Central memory CD8-positive, alpha-beta T cell (primary cell): ENCODE measurements around the gene SLC6A5.

ENCODE experiments used
- ATAC-seq: fragments of 150-1000 bp; cut with Tn5 transposase; replicated peaks from 2 replicates; pipeline ENCODE4 v1.10.0; 2022; ENCODE audit warnings: mild to moderate bottlenecking, moderate FRiP score, moderate number of reproducible peaks; ENCODE audit not compliant: poor library complexity, severe bottlenecking; ENCODE audit errors: extremely low read depth
- DNase-seq, 2 donors: peaks; one replicate each; pipeline ENCODE4 v3.0.0; 2021; ENCODE audit warnings: low spot score in 2 of 2
- H3K27ac Mint-ChIP-seq: one replicate; pipeline ENCODE4 v1.8.0; 2022; ENCODE audit warnings: low read depth, mild to moderate bottlenecking, moderate library complexity, mixed read lengths
- H3K27me3 Mint-ChIP-seq: one replicate; pipeline ENCODE4 v1.8.0; 2022; ENCODE audit warnings: mixed read lengths
- H3K36me3 Mint-ChIP-seq: one replicate; pipeline ENCODE4 v1.8.0; 2022; ENCODE audit warnings: mild to moderate bottlenecking, moderate library complexity, mixed read lengths; ENCODE audit not compliant: insufficient read depth
- H3K4me1 Mint-ChIP-seq: one replicate; pipeline ENCODE4 v1.8.0; 2022; ENCODE audit warnings: mixed read lengths
- H3K4me3 Mint-ChIP-seq: one replicate; pipeline ENCODE4 v1.8.0; 2022; ENCODE audit warnings: mild to moderate bottlenecking, moderate library complexity, mixed read lengths
- H3K9me3 Mint-ChIP-seq: one replicate; pipeline ENCODE4 v1.8.0; 2022; ENCODE audit warnings: mixed read lengths

Gene SLC6A5

DNA sequence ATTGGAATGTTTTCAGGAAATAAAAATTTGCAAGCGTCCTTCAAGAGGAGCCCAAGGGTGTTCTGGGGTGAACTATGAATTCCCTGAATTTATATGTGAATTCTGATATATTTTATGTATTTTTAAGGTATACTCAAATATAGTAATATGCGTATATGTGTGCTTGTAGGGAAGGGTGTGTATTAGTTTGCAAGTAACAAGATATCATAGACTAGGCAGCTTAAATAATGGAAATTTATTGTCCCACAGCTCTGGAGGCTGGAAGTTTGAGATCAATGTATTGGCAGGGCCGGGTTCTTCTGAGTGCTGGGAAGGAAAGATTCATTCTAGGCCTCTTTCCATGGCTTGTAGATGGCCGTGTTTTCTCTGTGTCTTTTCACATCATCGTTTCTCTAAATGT, 16.2 kb upstream of the SLC6A5 start:
- DNase-seq, result no peak
- no peak for ATAC-seq
- Mint-ChIP-seq H3K4me3 (no peak overlapping the region), H3K36me3 (no peaks in the 10 kb centered on the region), H3K4me1 (no peaks in the 10 kb centered on the region), H3K27ac (no peak overlapping the region), H3K27me3 (peaks cover 11% of the 10 kb centered on the region), H3K9me3 (peaks cover 5% of the 10 kb centered on the region)

DNA sequence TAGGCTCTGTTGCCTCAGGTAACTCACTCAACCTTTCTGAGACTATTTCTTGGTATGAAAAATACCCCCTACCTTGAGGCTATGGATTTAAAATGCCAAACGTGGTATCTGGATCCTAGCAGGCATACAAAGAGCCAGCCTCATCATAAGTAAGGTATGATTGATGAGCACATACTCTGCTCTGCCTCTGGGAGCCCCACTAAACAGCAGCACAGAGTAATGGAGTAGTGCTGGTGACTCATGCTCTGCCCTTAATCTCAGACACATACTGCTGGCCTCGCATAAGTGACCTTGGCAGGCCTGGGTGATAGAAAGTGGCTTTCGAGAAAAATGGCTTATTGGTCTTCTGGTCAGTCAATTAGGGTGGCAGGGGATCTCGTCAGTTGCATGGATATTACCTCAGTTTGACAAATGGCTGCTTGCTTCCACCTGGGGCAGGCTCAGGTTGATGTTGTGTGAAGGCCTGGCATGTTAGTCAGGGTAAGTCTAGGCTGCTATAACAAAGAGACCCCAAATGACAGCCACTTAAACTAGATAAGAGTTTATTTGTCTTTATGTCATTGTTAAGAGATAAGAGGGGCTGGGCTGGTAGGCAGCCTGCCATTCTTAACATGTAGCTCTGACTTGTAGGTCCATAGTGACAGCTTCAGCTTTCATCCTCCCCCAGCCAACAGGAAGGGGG, 15.2 kb upstream of the SLC6A5 start:
- no peak for ATAC-seq
- no peak overlapping the region for H3K27ac Mint-ChIP-seq
- peaks cover 5% of the 10 kb centered on the region for H3K9me3 Mint-ChIP-seq
- H3K27me3 Mint-ChIP-seq, result peaks cover 21% of the 10 kb centered on the region
- DNase-seq, result no peak
- H3K36me3 Mint-ChIP-seq, result no peaks in the 10 kb centered on the region
- no peak overlapping the region for H3K4me3 Mint-ChIP-seq
- no peaks in the 10 kb centered on the region for H3K4me1 Mint-ChIP-seq

DNA sequence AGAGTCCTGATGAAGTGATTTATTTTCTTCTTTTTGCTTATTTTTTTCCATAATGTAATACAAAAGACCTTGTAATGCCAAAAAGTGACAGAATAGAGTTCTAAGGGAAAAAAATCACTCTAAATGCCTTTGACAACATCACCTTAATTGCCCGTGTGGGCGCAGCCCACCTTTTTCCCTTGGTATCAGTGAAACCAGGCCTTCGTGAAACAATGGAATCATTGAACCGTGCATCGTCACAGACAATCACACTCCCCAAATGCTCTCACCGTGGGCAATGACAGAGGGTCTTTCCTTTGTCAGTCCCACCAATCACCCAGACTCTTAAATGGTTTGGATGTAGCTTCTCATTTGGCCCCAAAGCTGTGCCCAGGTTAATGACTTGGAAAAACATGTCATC, 9.6 kb upstream of the SLC6A5 start:
- peaks cover 5% of the 10 kb centered on the region for H3K9me3 Mint-ChIP-seq
- no peak overlapping the region for H3K27ac Mint-ChIP-seq
- H3K36me3 Mint-ChIP-seq, result no peaks in the 10 kb centered on the region
- no peak for DNase-seq
- ATAC-seq, result no peak
- H3K27me3 Mint-ChIP-seq, result peaks cover 52% of the 10 kb centered on the region
- no peak overlapping the region for H3K4me3 Mint-ChIP-seq
- no peaks in the 10 kb centered on the region for H3K4me1 Mint-ChIP-seq

DNA sequence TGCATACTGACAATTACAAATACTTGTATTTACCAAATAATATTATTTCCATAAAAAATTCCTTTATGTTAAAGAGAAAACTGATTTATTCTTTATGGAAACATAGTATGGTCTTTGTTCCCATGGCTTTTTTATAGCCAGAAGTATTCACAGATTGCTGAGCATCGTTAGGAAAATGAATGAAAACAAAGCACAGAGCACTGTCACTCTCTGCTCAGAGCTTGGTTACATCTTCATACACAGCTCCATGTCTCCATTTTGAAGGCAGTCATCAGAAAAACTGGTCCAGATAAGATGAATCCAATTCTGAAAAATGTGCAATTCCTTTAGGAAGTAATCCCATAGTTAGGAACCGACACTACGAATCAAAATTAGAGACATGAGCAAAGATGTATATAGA, 9.0 kb upstream of the SLC6A5 start:
- Mint-ChIP-seq H3K9me3 (peaks cover 5% of the 10 kb centered on the region), H3K4me3 (no peak overlapping the region), H3K27ac (no peak overlapping the region), H3K36me3 (no peaks in the 10 kb centered on the region), H3K27me3 (peaks cover 56% of the 10 kb centered on the region), H3K4me1 (no peaks in the 10 kb centered on the region)
- no peak for ATAC-seq
- no peak for DNase-seq

DNA sequence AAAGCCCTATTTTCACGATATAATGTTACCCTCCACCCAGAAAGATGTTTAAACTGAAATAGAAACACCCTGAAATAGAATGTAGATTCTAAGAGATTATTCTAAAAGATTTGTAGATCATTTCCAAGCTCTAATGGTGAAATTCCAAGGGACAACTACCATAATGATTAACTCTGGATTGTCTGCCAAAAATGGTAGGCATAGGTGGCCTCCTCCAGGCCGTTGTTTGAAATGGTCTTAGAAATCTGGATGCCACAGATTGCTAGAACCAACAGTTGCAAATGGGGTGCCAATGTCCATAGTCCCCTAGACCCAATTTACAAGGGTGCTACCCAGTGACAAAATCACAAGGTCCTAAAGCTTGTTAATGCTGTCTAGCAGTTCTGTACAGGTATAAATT, 6.7 kb upstream of the SLC6A5 start:
- peaks cover 72% of the 10 kb centered on the region for H3K27me3 Mint-ChIP-seq
- no peaks in the 10 kb centered on the region for H3K36me3 Mint-ChIP-seq
- H3K27ac Mint-ChIP-seq, result no peak overlapping the region
- H3K4me1 Mint-ChIP-seq, result no peaks in the 10 kb centered on the region
- peaks cover 3% of the 10 kb centered on the region for H3K9me3 Mint-ChIP-seq
- DNase-seq (no peak), ATAC-seq (no peak)
- no peak overlapping the region for H3K4me3 Mint-ChIP-seq

DNA sequence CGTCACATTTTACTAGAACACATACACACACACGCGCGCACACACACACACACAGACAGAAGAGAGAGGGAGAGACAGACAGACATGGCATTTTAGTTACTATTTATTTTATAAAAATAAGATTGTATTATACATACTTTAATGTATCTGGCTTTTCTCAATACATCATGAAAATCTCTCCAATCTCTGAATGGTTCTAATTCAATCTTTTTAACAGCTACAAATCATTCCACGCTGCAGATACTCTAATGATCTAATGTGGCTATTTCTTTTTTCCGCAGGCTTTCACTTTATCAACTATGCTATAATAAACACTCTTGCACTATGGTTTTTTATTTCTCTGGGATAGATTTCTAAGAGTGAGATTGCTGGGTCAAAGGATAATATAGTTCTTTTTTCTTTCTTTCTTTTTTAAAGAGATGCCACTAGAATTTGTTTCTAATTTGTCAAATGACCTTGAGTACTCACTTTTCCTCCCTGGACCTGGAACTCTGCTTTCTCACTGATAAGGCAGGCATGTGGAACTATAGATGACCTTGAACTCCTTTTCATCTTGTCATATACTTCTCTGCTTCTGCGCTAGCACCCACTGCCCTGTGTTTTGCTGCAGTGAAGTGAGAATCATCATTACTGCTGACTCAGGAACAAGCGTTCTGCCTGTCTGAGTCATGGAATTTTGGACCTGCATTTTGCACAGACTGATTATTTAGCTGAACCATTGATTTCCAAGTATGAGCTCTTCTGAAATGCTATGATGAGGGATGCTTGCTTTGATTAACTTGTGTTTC, 4.9 kb upstream of the SLC6A5 start:
- Mint-ChIP-seq H3K36me3 (no peaks in the 10 kb centered on the region), H3K4me1 (no peaks in the 10 kb centered on the region), H3K27ac (no peak overlapping the region), H3K4me3 (no peak overlapping the region), H3K9me3 (peaks cover 1% of the 10 kb centered on the region), H3K27me3 (peaks cover 72% of the 10 kb centered on the region)
- DNase-seq (no peak), ATAC-seq (no peak)

DNA sequence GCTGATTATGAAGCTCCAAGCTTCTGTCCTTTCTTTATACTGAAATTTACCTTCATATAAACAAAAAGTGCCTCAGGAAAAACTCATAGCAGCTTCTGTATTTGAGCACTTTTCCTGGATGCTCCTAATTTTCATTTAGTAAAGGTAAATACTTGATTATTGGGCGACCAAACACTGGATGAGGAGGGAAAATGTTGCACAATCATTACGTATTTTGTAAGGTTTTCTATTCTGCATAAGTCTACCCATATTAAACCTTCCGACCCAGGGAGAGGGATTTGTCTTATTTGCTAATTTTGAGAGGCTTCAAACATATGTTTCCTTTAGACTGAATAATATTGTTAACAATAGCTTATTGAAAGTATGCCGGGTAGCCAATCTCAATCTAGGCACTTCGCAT, 4.3 kb upstream of the SLC6A5 start:
- Mint-ChIP-seq H3K27ac (no peak overlapping the region), H3K9me3 (peaks cover 7% of the 10 kb centered on the region), H3K36me3 (no peaks in the 10 kb centered on the region), H3K4me3 (no peak overlapping the region), H3K27me3 (peaks cover 74% of the 10 kb centered on the region), H3K4me1 (no peaks in the 10 kb centered on the region)
- DNase-seq, result no peak
- no peak for ATAC-seq

DNA sequence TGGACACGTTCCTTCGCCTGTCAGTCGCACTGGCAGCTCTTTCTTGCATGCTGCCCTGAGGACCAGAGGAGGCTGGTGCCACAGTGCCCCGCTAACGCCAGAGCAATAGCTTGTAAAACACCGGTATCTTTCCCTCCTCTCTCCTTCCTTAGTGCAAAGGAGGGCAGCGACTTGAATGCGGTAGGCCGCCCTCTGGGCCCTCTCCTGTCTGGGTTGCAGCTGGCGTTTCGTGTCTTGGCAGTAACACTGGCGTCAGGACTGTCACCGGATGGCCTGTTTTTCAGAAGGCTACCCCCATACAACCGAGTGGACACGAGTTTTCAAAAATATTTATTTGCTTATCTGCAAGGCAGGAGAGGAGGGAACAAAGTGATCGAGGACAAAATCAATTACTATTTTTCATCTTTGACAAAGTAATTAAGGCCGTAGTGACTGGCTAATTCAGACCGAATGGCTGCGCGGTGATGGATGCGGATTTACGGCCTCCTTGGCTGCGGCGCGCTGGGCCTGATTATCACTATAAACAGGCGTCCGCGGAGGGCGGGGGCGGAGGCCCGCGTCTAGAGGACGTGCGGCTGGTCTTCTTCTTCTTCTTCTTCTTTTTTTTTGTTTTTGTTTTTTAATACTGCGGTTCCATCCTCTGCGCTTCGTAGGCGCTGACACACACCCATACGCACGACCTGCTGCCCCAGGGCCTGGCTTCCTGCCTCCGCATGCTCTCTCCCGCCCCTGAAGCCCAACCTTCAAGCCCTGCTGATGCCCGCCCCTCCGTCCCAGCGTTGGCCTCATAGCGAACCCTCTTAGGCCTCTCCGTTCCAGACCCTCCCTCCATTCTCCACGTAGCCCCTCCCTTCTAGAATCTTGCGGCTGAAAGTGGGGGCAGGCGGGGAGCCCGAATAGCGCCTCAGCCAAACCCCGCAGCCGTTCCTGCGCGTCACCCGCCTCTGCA, 2.9 kb upstream of the SLC6A5 start:
- Mint-ChIP-seq H3K36me3 (no peaks in the 10 kb centered on the region), H3K9me3 (peaks cover 10% of the 10 kb centered on the region), H3K27me3 (peaks cover 85% of the 10 kb centered on the region), H3K4me3 (no peak overlapping the region), H3K27ac (no peak overlapping the region), H3K4me1 (no peaks in the 10 kb centered on the region)
- no peak for ATAC-seq
- DNase-seq, result no peak

DNA sequence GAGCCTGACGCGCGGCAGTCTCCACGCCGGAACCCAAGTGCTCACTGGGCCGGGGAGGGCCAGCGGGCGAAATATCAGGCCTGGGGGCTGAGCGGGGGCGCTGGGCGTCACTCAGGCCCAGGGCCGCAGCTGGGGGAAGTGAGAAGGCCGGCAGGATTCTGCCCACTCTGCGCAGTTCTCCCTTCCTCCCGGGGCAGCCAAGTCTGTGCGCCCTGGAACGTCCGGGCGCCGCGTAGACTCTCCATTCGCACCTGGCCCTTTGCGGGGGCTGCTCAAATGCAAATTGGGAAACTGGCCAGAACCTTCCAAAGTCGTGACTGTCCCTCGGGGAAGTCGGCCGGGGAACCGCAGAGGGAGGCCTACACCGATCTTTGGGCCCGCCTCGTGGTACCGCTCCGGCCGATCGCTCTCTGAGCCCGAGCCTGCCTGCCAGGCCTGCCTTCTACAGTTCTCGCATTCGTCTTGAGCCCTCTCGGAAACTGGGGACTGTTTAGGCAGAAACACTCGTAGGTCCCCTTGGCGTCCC, 2.2 kb upstream of the SLC6A5 start:
- H3K27ac Mint-ChIP-seq, result no peak overlapping the region
- H3K9me3 Mint-ChIP-seq, result peaks cover 10% of the 10 kb centered on the region
- H3K27me3 Mint-ChIP-seq, result peaks cover 85% of the 10 kb centered on the region
- H3K4me3 Mint-ChIP-seq, result no peak overlapping the region
- DNase-seq (no peak), ATAC-seq (no peak)
- no peaks in the 10 kb centered on the region for H3K36me3 Mint-ChIP-seq
- no peaks in the 10 kb centered on the region for H3K4me1 Mint-ChIP-seq

DNA sequence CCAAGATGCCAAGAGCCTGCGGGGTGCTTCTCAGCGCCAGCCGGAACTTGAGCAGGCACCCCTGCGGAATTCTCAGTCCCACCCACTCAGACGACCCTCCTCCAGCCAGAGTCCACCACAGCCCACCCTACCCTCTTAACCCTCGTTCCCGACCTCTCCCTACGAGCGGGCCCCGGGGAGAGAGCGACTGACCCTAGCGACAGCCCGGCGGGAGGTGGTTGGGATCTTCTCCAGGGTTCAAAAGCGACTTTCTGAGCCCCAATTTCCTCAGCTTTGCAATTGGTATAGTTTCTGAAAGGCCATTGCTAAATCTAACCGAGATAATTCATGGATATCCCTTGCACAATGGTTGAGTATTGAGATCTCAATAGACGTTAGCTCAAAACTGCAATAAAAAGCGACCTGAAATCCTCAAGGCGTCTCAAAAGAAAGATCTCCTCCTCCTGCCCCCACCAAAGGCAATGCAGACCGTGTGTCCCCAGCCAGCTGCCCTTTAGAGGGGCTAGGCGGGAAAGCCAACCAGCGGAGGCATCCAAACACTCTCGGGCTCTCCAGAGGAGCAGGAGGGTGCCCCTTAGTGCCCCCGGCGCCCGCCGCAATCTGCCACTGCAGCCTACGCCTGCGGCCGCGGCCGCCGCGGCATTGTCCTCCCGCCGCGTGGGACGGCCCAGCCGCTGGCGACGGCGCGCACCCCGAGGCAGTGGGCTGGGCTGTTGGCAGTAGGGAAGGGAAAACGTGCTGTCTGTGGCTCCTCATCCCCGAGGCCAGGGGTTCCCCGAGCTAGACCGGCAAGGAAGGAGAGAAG, 1.5 kb upstream of the SLC6A5 start:
- DNase-seq, result no peak
- Mint-ChIP-seq H3K27me3 (peaks cover 92% of the 10 kb centered on the region), H3K36me3 (no peaks in the 10 kb centered on the region), H3K4me1 (no peaks in the 10 kb centered on the region), H3K27ac (no peak overlapping the region), H3K4me3 (no peak overlapping the region), H3K9me3 (peaks cover 10% of the 10 kb centered on the region)
- ATAC-seq, result no peak

DNA sequence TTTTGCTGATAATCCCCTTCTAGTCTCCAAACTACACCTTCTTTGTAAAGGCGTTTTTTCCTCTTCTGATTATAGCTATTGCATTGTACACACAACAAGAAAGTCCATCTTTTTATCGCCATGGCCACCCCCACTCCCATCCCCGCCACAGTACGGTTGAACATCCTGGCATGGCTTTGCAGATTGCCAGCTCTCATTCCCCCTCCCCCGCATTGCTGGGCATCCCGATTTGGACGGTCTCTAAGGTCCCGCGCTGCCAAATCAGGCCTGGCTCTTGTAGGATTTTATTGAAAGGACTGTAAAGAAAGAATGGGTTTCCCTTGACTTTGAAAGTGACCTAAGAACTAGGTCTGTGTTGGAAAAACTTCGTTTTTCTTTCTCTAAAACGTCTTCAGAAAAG, 916 bp upstream of the SLC6A5 start:
- H3K27ac Mint-ChIP-seq, result no peak overlapping the region
- DNase-seq (no peak), ATAC-seq (no peak)
- no peak overlapping the region for H3K4me3 Mint-ChIP-seq
- H3K36me3 Mint-ChIP-seq, result no peaks in the 10 kb centered on the region
- H3K4me1 Mint-ChIP-seq, result no peaks in the 10 kb centered on the region
- H3K27me3 Mint-ChIP-seq, result peaks cover 92% of the 10 kb centered on the region
- H3K9me3 Mint-ChIP-seq, result peaks cover 10% of the 10 kb centered on the region

DNA sequence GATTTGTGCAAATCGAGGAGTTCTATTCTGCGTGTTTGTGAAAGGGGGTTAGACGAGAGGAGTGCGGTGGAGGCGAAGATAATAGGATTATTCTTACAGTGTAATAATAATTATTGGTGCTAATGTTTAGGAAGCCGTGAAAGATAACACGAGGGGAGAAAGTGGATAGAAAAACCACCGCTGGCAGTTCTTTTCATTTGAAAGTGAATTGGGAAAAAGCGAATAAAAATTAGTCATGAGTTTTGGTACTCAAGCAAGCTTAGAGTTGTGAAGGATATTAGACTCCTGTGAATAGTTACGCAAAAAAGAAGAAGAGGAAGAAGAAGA, 575 bp downstream of the SLC6A5 start:
- Mint-ChIP-seq H3K9me3 (peaks cover 10% of the 10 kb centered on the region), H3K27ac (no peak overlapping the region), H3K4me1 (no peaks in the 10 kb centered on the region), H3K36me3 (no peaks in the 10 kb centered on the region), H3K4me3 (no peak overlapping the region), H3K27me3 (peaks cover 97% of the 10 kb centered on the region)
- DNase-seq (no peak), ATAC-seq (no peak)
